Measurements from ENCODE around the gene JMJD1C.
A peak's percentile ranks its signal among the peaks of the same experiment; 100 is the strongest.

GRCh38 chr10:63175534-63175933, 290.2 kb downstream of the JMJD1C start:
- TF ChIP-seq YY1 (IDR thresholded peaks at IDR 0.05; ENCODE audit: extremely low read depth, insufficient replicate concordance, low read depth, low read length) (no peak), EGR1 (IDR thresholded peaks at IDR 0.05; ENCODE audit: low read depth) (no peak), TCF7L2 (IDR thresholded peaks at IDR 0.05; ENCODE audit: borderline replicate concordance, extremely low read depth, insufficient read depth, insufficient read length) (no peak), CTCF (IDR thresholded peaks at IDR 0.05 in 2 of 3, conservative IDR thresholded peaks at IDR 0.05 in 1 of 3; ENCODE audit: borderline replicate concordance in 1 of 3, insufficient read depth in 1 of 3, low read depth in 2 of 3, low read length in 2 of 3) (0 out of 6 replicates have a peak, but pooled peaks of 1 of the 3 experiments have one; percentile 11), CBX3 (IDR thresholded peaks at IDR 0.05; ENCODE audit: low read depth) (no peak)

All from HCT116 (cell line).